T-helper 2 cell treated with Interferon-gamma antibody and Interleukin-4, amounts not matched to agents 5 μg/mL and 100 μg/mL, for 36 hours (primary cell): ENCODE results near the gene TCEAL6.

ENCODE experiments used
- DNase-seq: peaks from one replicate; pipeline ENCODE4 v3.0.0; 2021; ENCODE audit warnings: low spot score
- H3K27ac Mint-ChIP-seq: one replicate; pipeline ENCODE4 v1.8.0; 2021; ENCODE audit warnings: mild to moderate bottlenecking, mixed read lengths
- H3K27me3 Mint-ChIP-seq: one replicate; pipeline ENCODE4 v1.8.0; 2021; ENCODE audit warnings: low read depth, mixed read lengths
- H3K36me3 Mint-ChIP-seq: one replicate; pipeline ENCODE4 v1.8.0; 2021; ENCODE audit warnings: low read depth, mixed read lengths
- H3K4me1 Mint-ChIP-seq: one replicate; pipeline ENCODE4 v1.8.0; 2021; ENCODE audit warnings: low read depth, mixed read lengths
- H3K4me3 Mint-ChIP-seq: one replicate; pipeline ENCODE4 v1.8.0; 2022; ENCODE audit warnings: mild to moderate bottlenecking, moderate library complexity, mixed read lengths
- H3K9me3 Mint-ChIP-seq: one replicate; pipeline ENCODE4 v1.8.0; 2021; ENCODE audit warnings: mixed read lengths

The TCEAL6 gene

GRCh38 chrX:102115748-102116147 is 26.5 kb downstream of the TCEAL6 start:
- Mint-ChIP-seq H3K36me3 (no peaks in the 10 kb centered on the region), H3K9me3 (no peaks in the 10 kb centered on the region), H3K27me3 (peaks cover 2% of the 10 kb centered on the region), H3K27ac (no peak overlapping the region), H3K4me1 (no peaks in the 10 kb centered on the region), H3K4me3 (no peak overlapping the region)
- DNase-seq = no peak

GRCh38 chrX:102113367-102113766 is 28.9 kb downstream of the TCEAL6 start:
- Mint-ChIP-seq H3K9me3 (no peaks in the 10 kb centered on the region), H3K4me1 (no peaks in the 10 kb centered on the region), H3K27me3 (peaks cover 2% of the 10 kb centered on the region), H3K36me3 (no peaks in the 10 kb centered on the region), H3K4me3 (no peak overlapping the region), H3K27ac (no peak overlapping the region)
- DNase-seq = no peak
